ENCODE data around the gene MAPT. TPM values are rescaled to one million over a fixed set of nuclear protein-coding genes. Genes with fewer than 3 reads are reported as not detected.

MAPT gene
- total RNA-seq, 1 donor from 2014 or later: 0.18 TPM

GRCh38 chr17:45961206-45961605, 66.9 kb downstream of the MAPT start:
- CTCF ChIA-PET: interaction anchor here (1.7 kb wide), 1 partner anchor 12 kb away, joined by 4 read pairs; no protein-coding TSS in a partner anchor

GRCh38 chr17:45962221-45962972, 68.0 kb downstream of the MAPT start:
- intact Hi-C loops (cut with micrococcal nuclease): no loop called here
- Mint-ChIP-seq H3K27ac (no peak overlapping the region), H3K36me3 (ENCODE audit: low read depth) (no peaks in the 10 kb centered on the region), H3K9me3 (no peaks in the 10 kb centered on the region), H3K4me1 (no peaks in the 10 kb centered on the region), H3K4me3 (no peak overlapping the region), H3K27me3 (peaks cover 14% of the 10 kb centered on the region)
- ATAC-seq (ENCODE audit: low read depth) (no peak), DNase-seq (no peak)
- ChIA-PET POLR2A (no interaction called here), CTCF (no interaction called here)
- no peak for TF ChIP-seq CTCF (IDR thresholded peaks at IDR 0.05)

More at GRCh38 chr17:45961206-45961605, 66.9 kb downstream of the MAPT start:
- intact Hi-C loops (cut with micrococcal nuclease): no loop called here
- H3K27me3 Mint-ChIP-seq: peaks cover 9% of the 10 kb centered on the region
- DNase-seq: no peak
- H3K4me1 Mint-ChIP-seq: no peaks in the 10 kb centered on the region
- POLR2A ChIA-PET: no interaction called here
- no peak for ATAC-seq (ENCODE audit: low read depth)
- no peak overlapping the region for H3K4me3 Mint-ChIP-seq
- TF ChIP-seq CTCF (IDR thresholded peaks at IDR 0.05): no peak
- H3K27ac Mint-ChIP-seq: no peak overlapping the region
- no peaks in the 10 kb centered on the region for H3K36me3 Mint-ChIP-seq (ENCODE audit: low read depth)
- H3K9me3 Mint-ChIP-seq: no peaks in the 10 kb centered on the region

GRCh38 chr17:45963283-45963682, 68.9 kb downstream of the MAPT start:
- no peak for DNase-seq

GRCh38 chr17:45963889-45964288, 69.5 kb downstream of the MAPT start:
- POLR2A ChIA-PET: no interaction called here

More at GRCh38 chr17:45963283-45963682, 68.9 kb downstream of the MAPT start:
- POLR2A ChIA-PET: no interaction called here
- TF ChIP-seq CTCF (IDR thresholded peaks at IDR 0.05): no peak
- Mint-ChIP-seq H3K27ac (no peak overlapping the region), H3K9me3 (no peaks in the 10 kb centered on the region), H3K27me3 (peaks cover 19% of the 10 kb centered on the region), H3K4me1 (no peaks in the 10 kb centered on the region), H3K36me3 (ENCODE audit: low read depth) (no peaks in the 10 kb centered on the region), H3K4me3 (no peak overlapping the region)
- CTCF ChIA-PET: no interaction called here
- no peak for ATAC-seq (ENCODE audit: low read depth)
- intact Hi-C loops (cut with micrococcal nuclease): no loop called here

GRCh38 chr17:45964634-45965033, 70.3 kb downstream of the MAPT start:
- DNase-seq (no peak), ATAC-seq (ENCODE audit: low read depth) (no peak)
- Mint-ChIP-seq H3K9me3 (no peaks in the 10 kb centered on the region), H3K27ac (no peak overlapping the region), H3K4me3 (no peak overlapping the region), H3K4me1 (no peaks in the 10 kb centered on the region), H3K36me3 (ENCODE audit: low read depth) (no peaks in the 10 kb centered on the region), H3K27me3 (peaks cover 21% of the 10 kb centered on the region)
- ChIA-PET CTCF (no interaction called here), POLR2A (no interaction called here)
- intact Hi-C loops (cut with micrococcal nuclease): no loop called here
- TF ChIP-seq CTCF (IDR thresholded peaks at IDR 0.05): no peak

More at GRCh38 chr17:45963889-45964288, 69.5 kb downstream of the MAPT start:
- ATAC-seq (ENCODE audit: low read depth) (no peak), DNase-seq (no peak)
- CTCF ChIA-PET: no interaction called here
- Mint-ChIP-seq H3K4me1 (no peaks in the 10 kb centered on the region), H3K36me3 (ENCODE audit: low read depth) (no peaks in the 10 kb centered on the region), H3K27ac (no peak overlapping the region), H3K9me3 (no peaks in the 10 kb centered on the region), H3K4me3 (no peak overlapping the region), H3K27me3 (peaks cover 19% of the 10 kb centered on the region)
- no peak for TF ChIP-seq CTCF (IDR thresholded peaks at IDR 0.05)
- intact Hi-C loops (cut with micrococcal nuclease): no loop called here

All from activated B cell treated with CpG ODN at 0.5 μM for 24 hours (primary cell).